Mesendoderm (in vitro differentiated cells): Measurements from ENCODE around the gene CRYGB.
A peak's percentile ranks its signal among the peaks of the same experiment; 100 is the strongest.

Experiments used
- DNase-seq: peaks from one replicate; pipeline ENCODE4 v3.0.0; 2013
- H2AK5ac ChIP-seq: 2 replicates; pipeline ENCODE4 v1.6.1; 2013; ENCODE audit warnings: low read length, inconsistent platforms
- H2BK120ac ChIP-seq: 2 replicates; pipeline ENCODE4 v1.6.1; 2013; ENCODE audit warnings: low read depth, mild to moderate bottlenecking, low read length, moderate library complexity, mixed read lengths
- H2BK15ac ChIP-seq: replicated peaks from 2 replicates; pipeline ENCODE4 v1.6.1; 2013; ENCODE audit warnings: low read depth, mild to moderate bottlenecking, moderate library complexity
- H2BK5ac ChIP-seq: 2 replicates; pipeline ENCODE4 v1.6.1; 2013; ENCODE audit warnings: low read length, inconsistent platforms
- H3K18ac ChIP-seq: 2 replicates; pipeline ENCODE4 v1.6.1; 2013; ENCODE audit warnings: mild to moderate bottlenecking, low read length, mixed read lengths
- H3K23ac ChIP-seq: one replicate; pipeline ENCODE4 v1.6.1; 2013; ENCODE audit warnings: low read length
- H3K27ac ChIP-seq: 2 replicates; pipeline ENCODE4 v1.5.1; 2013; ENCODE audit warnings: low read depth, mild to moderate bottlenecking, inconsistent platforms, low read length, moderate library complexity
- H3K27me3 ChIP-seq: 2 replicates; pipeline ENCODE4 v1.6.1; 2013; ENCODE audit warnings: low read length, control low read depth, mild to moderate bottlenecking, inconsistent platforms; ENCODE audit not compliant: insufficient read depth, poor library complexity
- H3K36me3 ChIP-seq: 2 replicates; pipeline ENCODE4 v1.6.1; 2013; ENCODE audit warnings: low read length, inconsistent platforms; ENCODE audit not compliant: control insufficient read depth, insufficient read depth
- H3K4ac ChIP-seq: one replicate; pipeline ENCODE4 v1.6.1; 2013; ENCODE audit warnings: low read depth, mild to moderate bottlenecking, low read length, moderate library complexity
- H3K4me1 ChIP-seq: 2 replicates; pipeline ENCODE4 v1.6.1; 2013; ENCODE audit warnings: low read depth, low read length, inconsistent platforms; ENCODE audit not compliant: control insufficient read depth
- H3K4me2 ChIP-seq: 2 replicates; pipeline ENCODE4 v1.6.1; 2013; ENCODE audit warnings: low read length
- H3K4me3 ChIP-seq: 2 replicates; pipeline ENCODE4 v1.5.1; 2013; ENCODE audit warnings: mild to moderate bottlenecking, low read length
- H3K56ac ChIP-seq: one replicate; pipeline ENCODE4 v1.6.1; 2013; ENCODE audit warnings: low read length
- H3K79me1 ChIP-seq: 2 replicates; pipeline ENCODE4 v1.6.1; 2013; ENCODE audit warnings: low read length, inconsistent platforms
- H3K79me2 ChIP-seq: 2 replicates; pipeline ENCODE4 v1.6.1; 2013; ENCODE audit warnings: mild to moderate bottlenecking, low read length; ENCODE audit not compliant: control insufficient read depth, insufficient read depth
- H3K9ac ChIP-seq: 2 replicates; pipeline ENCODE4 v1.6.1; 2013; ENCODE audit warnings: low read length, inconsistent platforms
- H4K5ac ChIP-seq: one replicate; pipeline ENCODE4 v1.6.1; 2013; ENCODE audit warnings: low read length
- H4K8ac ChIP-seq: one replicate; pipeline ENCODE4 v1.6.1; 2013; ENCODE audit warnings: low read depth, mild to moderate bottlenecking, control low read depth, low read length, moderate library complexity
- WGBS: extraction: QIAGEN DNeasy Blood & Tissue Kit; methylation state at CpG from one replicate; pipeline ENCODE4 v1.1.7; 2013; ENCODE audit warnings: low lambda C conversion rate, missing lambda C conversion rate; ENCODE audit not compliant: insufficient coverage; ENCODE audit errors: extremely low coverage; 5-methylcytosine and 5-hydroxymethylcytosine counted together

CRYGB gene

GRCh38 chr2:208179028-208179609, 33.2 kb upstream of the CRYGB start:
- H2BK120ac ChIP-seq: no peak overlapping the region
- no peak overlapping the region for H2BK5ac ChIP-seq
- WGBS: no CpG with 5 or more reads among the region's 4 CpGs
- H3K79me2 ChIP-seq: no peaks in the 10 kb centered on the region
- no peaks in the 10 kb centered on the region for H3K27me3 ChIP-seq
- H4K5ac ChIP-seq: no peak overlapping the region
- H3K56ac ChIP-seq: no peak overlapping the region
- no peak overlapping the region for H4K8ac ChIP-seq
- H2BK15ac ChIP-seq: no peak overlapping the region
- H3K4me3 ChIP-seq: no peak overlapping the region
- no peak overlapping the region for H3K4me2 ChIP-seq
- H2AK5ac ChIP-seq: no peak overlapping the region
- no peak overlapping the region for H3K4ac ChIP-seq
- no peaks in the 10 kb centered on the region for H3K79me1 ChIP-seq
- peak; percentile 59 for DNase-seq
- no peak overlapping the region for H3K9ac ChIP-seq
- H3K23ac ChIP-seq: no peak overlapping the region
- H3K27ac ChIP-seq: no peak overlapping the region
- no peaks in the 10 kb centered on the region for H3K36me3 ChIP-seq
- peaks cover 5% of the 10 kb centered on the region for H3K4me1 ChIP-seq
- H3K18ac ChIP-seq: no peak overlapping the region

GRCh38 chr2:208175840-208176153, 29.8 kb upstream of the CRYGB start:
- no CpG with 5 or more reads among the region's 6 CpGs for WGBS

GRCh38 chr2:208175069-208175839, 29.3 kb upstream of the CRYGB start:
- no peak overlapping the region for H3K4me3 ChIP-seq
- H3K79me1 ChIP-seq: no peaks in the 10 kb centered on the region
- H2BK15ac ChIP-seq: no peak overlapping the region
- H3K18ac ChIP-seq: no peak overlapping the region
- H3K27ac ChIP-seq: no peak overlapping the region
- H2BK120ac ChIP-seq: no peak overlapping the region
- H3K79me2 ChIP-seq: no peaks in the 10 kb centered on the region
- no peaks in the 10 kb centered on the region for H3K27me3 ChIP-seq
- H3K4me2 ChIP-seq: no peak overlapping the region
- H4K8ac ChIP-seq: no peak overlapping the region
- H3K4me1 ChIP-seq: no peaks in the 10 kb centered on the region
- DNase-seq: peak; percentile 88
- WGBS: no CpG with 5 or more reads among the region's 21 CpGs
- H2AK5ac ChIP-seq: no peak overlapping the region
- no peak overlapping the region for H4K5ac ChIP-seq
- no peaks in the 10 kb centered on the region for H3K36me3 ChIP-seq
- no peak overlapping the region for H2BK5ac ChIP-seq
- H3K4ac ChIP-seq: no peak overlapping the region
- H3K56ac ChIP-seq: peak overlapping the region; percentile 52
- H3K23ac ChIP-seq: no peak overlapping the region
- H3K9ac ChIP-seq: no peak overlapping the region

More at GRCh38 chr2:208175840-208176153, 29.8 kb upstream of the CRYGB start:
- Histone ChIP-seq H2BK120ac (no peak overlapping the region), H4K8ac (no peak overlapping the region), H3K36me3 (no peaks in the 10 kb centered on the region), H3K79me1 (no peaks in the 10 kb centered on the region), H3K4me3 (no peak overlapping the region), H3K27ac (no peak overlapping the region), H3K4ac (no peak overlapping the region), H3K56ac (peak overlapping the region; percentile 52), H2BK15ac (no peak overlapping the region), H2BK5ac (no peak overlapping the region), H3K9ac (no peak overlapping the region), H2AK5ac (no peak overlapping the region), H3K79me2 (no peaks in the 10 kb centered on the region), H3K4me1 (no peaks in the 10 kb centered on the region), H3K18ac (no peak overlapping the region), H4K5ac (no peak overlapping the region), H3K27me3 (no peaks in the 10 kb centered on the region), H3K4me2 (no peak overlapping the region), H3K23ac (no peak overlapping the region)
- no peak for DNase-seq

GRCh38 chr2:208174144-208174543, 28.2 kb upstream of the CRYGB start:
- WGBS: no CpG with 5 or more reads among the region's 9 CpGs
- Histone ChIP-seq H2AK5ac (no peak overlapping the region), H3K18ac (no peak overlapping the region)

GRCh38 chr2:208172125-208172524, 26.2 kb upstream of the CRYGB start:
- DNase-seq: no peak
- WGBS: no CpG with 5 or more reads among the region's 4 CpGs
- H3K23ac ChIP-seq: no peak overlapping the region

More at GRCh38 chr2:208174144-208174543, 28.2 kb upstream of the CRYGB start:
- no peak overlapping the region for H3K56ac ChIP-seq
- H3K79me1 ChIP-seq: no peaks in the 10 kb centered on the region
- H2BK120ac ChIP-seq: no peak overlapping the region
- no peak overlapping the region for H2BK5ac ChIP-seq
- H3K36me3 ChIP-seq: no peaks in the 10 kb centered on the region
- H3K23ac ChIP-seq: no peak overlapping the region
- H3K4me2 ChIP-seq: no peak overlapping the region
- no peaks in the 10 kb centered on the region for H3K4me1 ChIP-seq
- no peak for DNase-seq
- no peak overlapping the region for H3K4ac ChIP-seq
- H3K9ac ChIP-seq: no peak overlapping the region
- H3K4me3 ChIP-seq: no peak overlapping the region
- H2BK15ac ChIP-seq: no peak overlapping the region
- H3K79me2 ChIP-seq: no peaks in the 10 kb centered on the region
- no peak overlapping the region for H4K8ac ChIP-seq
- no peaks in the 10 kb centered on the region for H3K27me3 ChIP-seq
- H3K27ac ChIP-seq: no peak overlapping the region
- H4K5ac ChIP-seq: no peak overlapping the region

More at GRCh38 chr2:208172125-208172524, 26.2 kb upstream of the CRYGB start:
- H3K56ac ChIP-seq: peak overlapping the region; percentile 42
- H3K27me3 ChIP-seq: no peaks in the 10 kb centered on the region
- no peaks in the 10 kb centered on the region for H3K79me1 ChIP-seq
- no peak overlapping the region for H3K4ac ChIP-seq
- no peak overlapping the region for H3K18ac ChIP-seq
- H3K4me3 ChIP-seq: no peak overlapping the region
- no peak overlapping the region for H4K8ac ChIP-seq
- H3K79me2 ChIP-seq: no peaks in the 10 kb centered on the region
- no peak overlapping the region for H3K4me2 ChIP-seq
- no peak overlapping the region for H2BK120ac ChIP-seq
- no peak overlapping the region for H3K27ac ChIP-seq
- no peak overlapping the region for H2AK5ac ChIP-seq
- no peak overlapping the region for H3K9ac ChIP-seq
- H2BK5ac ChIP-seq: no peak overlapping the region
- H3K36me3 ChIP-seq: no peaks in the 10 kb centered on the region
- H4K5ac ChIP-seq: no peak overlapping the region
- no peaks in the 10 kb centered on the region for H3K4me1 ChIP-seq
- no peak overlapping the region for H2BK15ac ChIP-seq
